SK-N-SH treated with all-trans-retinoic acid at 6 μM for 48 hours (cell line): Measurements from ENCODE around the gene SLC66A1.

Experiments
- ARNTL ChIP-seq: fragments of 450-650 bp; formaldehyde crosslinking; IDR thresholded peaks from 2 replicates; pipeline ENCODE4 v1.5.0; 2020; ENCODE audit warnings: low read depth, mild to moderate bottlenecking, moderate library complexity, borderline replicate concordance
- BACH2 ChIP-seq: fragments of 250-450 bp; sonication (Bioruptor Pico); IDR thresholded peaks from 2 replicates; pipeline ENCODE4 v1.9.0; 2021; ENCODE audit warnings: mild to moderate bottlenecking, borderline replicate concordance
- CSDC2 ChIP-seq: fragments of 250-450 bp; sonication (Bioruptor Pico); IDR thresholded peaks from 2 replicates; pipeline ENCODE4 v1.5.0; 2020; ENCODE audit warnings: mild to moderate bottlenecking, moderate library complexity
- CSRNP3 ChIP-seq: fragments of 250-450 bp; sonication (Bioruptor Pico); IDR thresholded peaks from 2 replicates; pipeline ENCODE4 v1.5.1; 2021; ENCODE audit warnings: mild to moderate bottlenecking, moderate library complexity
- ESRRG ChIP-seq: fragments of 250-450 bp; sonication (Bioruptor Pico); IDR thresholded peaks from 2 replicates; pipeline ENCODE4 v1.6.1; 2021; ENCODE audit warnings: mild to moderate bottlenecking
- GLIS3 ChIP-seq: fragments of 250-450 bp; sonication (Bioruptor Pico); IDR thresholded peaks from 2 replicates; pipeline ENCODE4 v1.5.0; 2020; ENCODE audit warnings: mild to moderate bottlenecking, moderate library complexity
- ISL1 ChIP-seq: fragments of 250-450 bp; sonication (Bioruptor Pico); IDR thresholded peaks from 2 replicates; pipeline ENCODE4 v2.1.2; 2022; ENCODE audit warnings: mild to moderate bottlenecking, moderate library complexity
- PATZ1 ChIP-seq: fragments of 250-450 bp; sonication (Bioruptor Pico); IDR thresholded peaks from 2 replicates; pipeline ENCODE4 v1.8.0; 2020; ENCODE audit warnings: mild to moderate bottlenecking, moderate library complexity, borderline replicate concordance
- POU6F1 ChIP-seq: fragments of 250-450 bp; sonication (Bioruptor Pico); IDR thresholded peaks from 2 replicates; pipeline ENCODE4 v1.8.0; 2021; ENCODE audit warnings: low read depth, mild to moderate bottlenecking, moderate library complexity, borderline replicate concordance
- RARB ChIP-seq: fragments of 250-450 bp; sonication (Bioruptor Pico); IDR thresholded peaks from 2 replicates; pipeline ENCODE4 v1.8.0; 2021; ENCODE audit warnings: mild to moderate bottlenecking, moderate library complexity
- SNAI2 ChIP-seq: fragments of 250-450 bp; sonication (Bioruptor Pico); IDR thresholded peaks from 2 replicates; pipeline ENCODE4 v1.5.0; 2020; ENCODE audit warnings: mild to moderate bottlenecking, moderate library complexity
- ZFP3 ChIP-seq: fragments of 250-450 bp; sonication (Bioruptor Pico); IDR thresholded peaks from 2 replicates; pipeline ENCODE4 v1.5.0; 2020; ENCODE audit warnings: mild to moderate bottlenecking, moderate library complexity
- ZFP30 ChIP-seq: fragments of 450-650 bp; formaldehyde crosslinking; IDR thresholded peaks from 2 replicates; pipeline ENCODE4 v1.5.0; 2022; ENCODE audit warnings: mild to moderate bottlenecking, moderate library complexity

- no peak for TF ChIP-seq ZFP3 (CRISPR knock-in tag)
- no peak for TF ChIP-seq BACH2 (CRISPR knock-in tag)
- no peak for TF ChIP-seq ARNTL (CRISPR knock-in tag)
- TF ChIP-seq CSDC2 (CRISPR knock-in tag), result no peak
- no peak for TF ChIP-seq SNAI2 (CRISPR knock-in tag)
- no peak for TF ChIP-seq RARB (CRISPR knock-in tag)
- TF ChIP-seq CSRNP3 (CRISPR knock-in tag), result no peak
- TF ChIP-seq ZFP30, result no peak
- TF ChIP-seq POU6F1, result no peak
- TF ChIP-seq PATZ1 (CRISPR knock-in tag), result no peak
- no peak for TF ChIP-seq ISL1 (CRISPR knock-in tag)
- no peak for TF ChIP-seq ESRRG
- no peak for TF ChIP-seq GLIS3
Measured at GRCh38 chr1:19363536-19364152, 51.5 kb downstream of the SLC66A1 start.
